ENCODE measurements around the gene STK32A.

DNA sequence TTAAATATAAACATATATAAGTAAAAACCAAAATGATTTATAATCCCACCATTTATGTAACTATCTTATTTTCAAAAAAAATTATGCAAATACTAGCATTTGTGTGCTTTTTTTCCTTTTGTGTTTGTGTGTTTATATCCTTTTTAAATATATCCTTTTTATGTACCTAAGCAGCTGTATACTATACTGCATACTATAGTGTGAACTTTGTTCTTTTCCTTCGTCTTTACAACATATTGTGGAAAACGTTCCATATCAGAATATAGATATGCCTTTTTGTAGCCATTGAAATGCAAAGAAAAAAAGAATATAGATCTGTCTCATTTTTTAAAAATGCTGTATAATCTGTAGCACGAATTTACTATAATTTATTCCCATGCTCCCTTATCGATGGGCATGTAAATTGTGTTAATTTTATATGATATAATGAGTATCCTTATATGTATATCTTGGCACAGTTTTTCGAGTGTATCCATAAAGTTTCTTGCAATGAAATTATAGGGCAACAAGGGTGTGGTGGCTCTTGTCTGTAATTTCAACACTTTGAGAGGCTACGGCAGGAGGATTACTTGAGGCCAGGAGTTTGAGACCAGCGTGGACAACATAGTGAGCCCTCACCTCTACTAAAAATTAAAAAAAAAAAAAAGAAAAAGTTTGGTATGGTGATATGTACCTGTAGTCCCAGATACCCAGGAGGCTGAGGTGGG lies 83.3 kb downstream of the STK32A start:
- TF ChIP-seq CTCF (IDR thresholded peaks at IDR 0.05 in 2 of 3, conservative IDR thresholded peaks at IDR 0.05 in 1 of 3; ENCODE audit: borderline replicate concordance in 1 of 3, insufficient read depth in 1 of 3, low read depth in 2 of 3, low read length in 2 of 3): no peak
- TF ChIP-seq POLR2A (IDR thresholded peaks at IDR 0.05; ENCODE audit: borderline replicate concordance, extremely low read depth, insufficient read depth, insufficient read length): no peak
